HG02840 (cell line): ENCODE results near the gene EVX2.

Experiments
- ATAC-seq: cut with Tn5 transposase; IDR thresholded peaks from one replicate; pipeline ENCODE4 v1.9.1; 2021; ENCODE audit warnings: mild to moderate bottlenecking, moderate library complexity, moderate number of reproducible peaks; ENCODE audit not compliant: unreplicated experiment, low FRiP score

EVX2 gene

GRCh38 chr2:176083796-176084261 is at the start of gene EVX2:
EVX2 (minus strand) TSS chr2:176083962; CDS start chr2:176083776, 186 bp downstream.
- ATAC-seq, result no peak

GRCh38 chr2:176133389-176133788 is 49.6 kb upstream of the EVX2 start:
- no peak for ATAC-seq

DNA sequence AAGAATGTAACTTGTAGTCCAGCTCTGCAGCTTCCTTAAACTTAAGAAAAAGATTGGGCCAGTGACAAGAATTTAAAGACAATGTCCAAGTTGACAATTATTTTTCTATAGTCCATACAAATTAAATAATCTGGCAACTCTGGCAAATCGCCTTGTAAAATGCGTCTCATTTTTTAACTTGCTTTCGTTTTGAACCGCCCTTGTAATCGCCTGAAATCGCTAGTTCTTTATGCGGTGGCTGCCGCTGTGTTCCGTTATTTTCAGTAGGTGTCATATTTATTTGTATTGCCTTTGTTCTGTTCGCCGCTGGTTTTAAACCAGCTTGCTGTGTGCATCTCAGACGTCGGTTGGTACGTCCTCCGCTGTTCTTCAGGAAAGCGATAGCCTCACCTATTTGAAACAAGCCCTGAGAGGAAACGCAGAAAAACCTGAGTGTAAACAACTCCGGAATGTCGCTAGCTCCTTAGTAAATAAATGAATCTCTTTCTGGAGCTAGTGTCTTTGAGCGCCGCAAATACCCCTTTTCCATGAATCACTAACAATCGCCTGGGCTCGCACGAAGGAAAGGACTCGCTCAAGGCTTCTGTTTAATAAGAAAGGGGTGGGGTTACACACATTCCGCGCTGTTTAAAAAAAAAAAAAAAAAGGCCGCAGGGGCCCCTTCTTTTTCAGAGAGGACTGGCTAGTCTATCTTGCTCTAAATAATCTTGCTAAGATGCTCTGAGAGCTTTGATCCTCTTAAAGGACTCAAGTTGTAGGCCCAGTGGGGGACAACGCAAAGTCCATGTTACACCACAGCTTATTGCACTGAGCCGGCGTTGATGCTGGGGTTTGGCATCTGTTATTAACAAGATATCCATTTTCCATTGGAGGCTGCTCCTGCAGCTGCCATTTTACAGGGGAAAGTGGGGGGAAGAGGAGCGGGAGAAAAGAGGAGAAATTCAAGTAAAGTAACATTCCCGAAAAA is 48.7 kb upstream of the EVX2 start:
- no peak for ATAC-seq

GRCh38 chr2:176131848-176132158 is 48.0 kb upstream of the EVX2 start:
- ATAC-seq, result no peak

GRCh38 chr2:176130957-176131847 is 47.4 kb upstream of the EVX2 start:
- no peak for ATAC-seq

GRCh38 chr2:176130147-176130956 is 46.6 kb upstream of the EVX2 start:
- no peak for ATAC-seq

- ATAC-seq, result no peak
Measured at GRCh38 chr2:176129813-176130146, 46.0 kb upstream of the EVX2 start.

DNA sequence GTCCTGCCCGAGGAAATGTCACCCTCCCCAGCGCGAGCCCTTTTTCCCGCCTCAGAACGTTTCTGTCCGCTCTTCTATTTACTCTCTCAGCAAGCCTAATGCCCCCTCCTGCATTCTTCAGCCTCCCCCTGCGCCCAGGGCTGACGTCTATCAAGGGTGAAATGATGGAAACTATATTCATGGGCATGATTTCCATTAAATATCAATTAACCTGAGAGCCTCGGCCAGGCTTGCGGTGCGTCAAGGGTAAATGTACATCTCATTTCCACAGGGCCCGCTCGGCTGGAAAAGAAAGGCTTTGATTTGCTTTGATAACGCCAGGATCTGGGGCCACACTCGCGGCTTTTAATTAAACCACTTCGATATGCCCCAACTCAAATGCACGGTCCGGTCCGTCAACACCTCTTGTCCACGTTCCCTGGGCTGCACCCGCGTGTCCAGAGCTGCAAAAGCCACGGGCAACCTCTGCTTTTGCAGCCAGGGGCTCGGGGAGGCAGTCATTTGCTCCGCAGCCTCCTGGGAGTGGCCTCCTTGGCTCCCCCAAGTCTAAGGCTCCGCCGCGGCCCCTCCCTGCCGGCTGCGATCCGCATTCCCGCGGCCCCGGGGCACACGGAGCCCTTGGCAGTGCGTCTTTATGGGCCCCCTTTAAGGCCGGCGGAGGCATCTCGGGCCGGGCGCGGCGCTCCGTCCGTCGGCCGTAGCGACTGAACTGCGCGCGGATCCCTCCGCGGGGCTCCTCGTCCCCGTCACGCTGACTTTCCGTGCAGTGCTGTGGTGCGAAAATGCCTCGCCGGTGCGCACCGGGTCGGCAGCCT is 45.4 kb upstream of the EVX2 start, which contains the start of gene HOXD8:
Gene HOXD8 (plus strand): TSS at position 724 of the 815 bp plus-strand sequence. CDS start 662 bp downstream, outside the sequence.
- no peak for ATAC-seq

DNA sequence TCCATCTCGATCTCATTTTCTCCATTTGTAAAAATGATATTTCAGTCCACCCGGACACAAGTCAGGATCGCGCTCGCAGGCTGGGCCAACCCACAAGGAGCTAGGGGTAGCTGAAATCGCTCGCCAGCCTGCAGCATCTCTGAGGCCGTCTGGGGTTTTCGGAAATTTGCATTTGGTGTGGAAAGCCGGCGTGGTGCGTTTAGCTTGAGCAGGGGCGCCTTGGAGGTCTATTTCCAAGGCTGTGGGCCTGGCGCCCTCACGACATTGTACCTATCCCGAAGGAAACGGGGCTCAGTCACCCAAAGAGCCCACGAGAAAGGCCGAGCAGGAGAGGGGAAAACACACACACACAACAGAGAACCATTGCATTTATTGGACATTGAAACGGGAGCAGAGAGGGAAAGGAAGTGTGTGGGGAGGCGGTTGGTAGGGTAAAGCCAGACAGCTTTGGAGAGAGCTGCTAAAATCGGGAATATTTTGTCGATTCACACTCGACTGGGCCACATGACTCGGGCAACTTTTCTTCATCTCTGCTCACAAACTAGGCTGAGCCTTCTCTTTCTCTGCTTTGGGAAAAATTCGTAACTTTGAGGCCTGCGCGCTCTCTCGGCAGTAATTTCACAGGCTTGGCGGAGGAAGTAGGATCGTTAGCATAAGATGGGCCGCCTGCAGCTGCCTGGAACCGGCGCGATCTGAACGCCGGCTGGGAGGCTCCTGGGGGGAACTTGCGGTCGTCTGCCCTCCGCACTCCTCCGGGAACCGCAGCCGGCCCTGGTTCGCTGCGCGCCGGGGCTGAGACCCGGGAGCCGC is 44.6 kb upstream of the EVX2 start:
- no peak for ATAC-seq

DNA sequence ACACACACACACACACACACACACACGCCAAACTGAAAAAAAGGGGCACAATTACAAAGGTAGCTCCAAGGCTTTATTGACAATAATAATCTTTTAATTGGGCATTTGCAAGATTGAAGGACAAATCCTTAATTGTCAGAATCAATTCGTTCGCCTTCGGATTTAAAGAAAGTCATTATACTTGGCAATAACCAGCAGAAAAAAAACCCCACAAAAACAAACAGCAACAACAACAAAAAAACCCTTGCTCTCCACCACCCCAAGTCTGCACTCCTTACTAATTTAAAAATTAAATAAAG is 44.0 kb upstream of the EVX2 start:
- ATAC-seq, result no peak

GRCh38 chr2:176126929-176127773 is 43.4 kb upstream of the EVX2 start:
- no peak for ATAC-seq

- no peak for ATAC-seq
Measured at GRCh38 chr2:176125772-176126054, 42.0 kb upstream of the EVX2 start.

GRCh38 chr2:176124947-176125771 is 41.4 kb upstream of the EVX2 start:
- ATAC-seq, result no peak

DNA sequence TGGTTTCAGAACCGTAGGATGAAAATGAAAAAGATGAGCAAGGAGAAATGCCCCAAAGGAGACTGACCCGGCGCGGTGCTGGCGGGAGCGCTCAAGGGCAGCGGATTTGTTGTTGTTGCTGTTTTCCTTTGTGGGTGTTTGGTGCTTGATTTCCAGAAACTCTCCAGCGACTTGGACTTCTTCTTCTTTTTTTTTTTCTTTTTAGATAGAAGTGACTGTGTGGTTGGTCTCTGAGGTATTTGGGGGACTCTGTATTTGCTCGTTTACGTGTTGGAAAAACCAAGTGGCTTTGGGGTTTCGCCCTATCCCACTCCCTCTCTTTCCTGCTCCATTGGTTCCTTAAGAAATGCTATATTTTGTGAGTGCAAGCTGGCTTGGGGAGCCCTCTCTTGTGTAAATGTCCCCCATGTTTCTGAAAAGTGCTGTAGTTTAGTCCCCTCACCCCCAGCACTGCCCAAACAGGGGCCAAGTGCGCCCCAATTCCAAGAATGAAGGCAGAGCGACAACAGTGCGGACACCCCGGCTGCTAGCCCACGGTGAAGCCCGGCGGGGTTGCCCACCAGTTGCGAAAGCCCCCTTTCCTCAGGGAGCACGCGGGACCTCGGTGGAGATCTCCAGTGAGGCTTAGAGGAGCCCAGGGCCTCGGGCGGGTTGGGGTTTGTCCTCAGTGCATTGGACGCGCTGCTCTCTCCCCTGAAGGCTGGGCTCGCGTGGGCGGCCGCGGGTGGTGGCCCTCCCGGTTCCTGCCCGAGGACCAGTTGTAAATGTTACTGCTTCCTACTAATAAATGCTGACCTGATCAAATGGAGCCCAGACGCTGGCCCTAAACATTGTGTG is 40.6 kb upstream of the EVX2 start:
- ATAC-seq, result no peak

DNA sequence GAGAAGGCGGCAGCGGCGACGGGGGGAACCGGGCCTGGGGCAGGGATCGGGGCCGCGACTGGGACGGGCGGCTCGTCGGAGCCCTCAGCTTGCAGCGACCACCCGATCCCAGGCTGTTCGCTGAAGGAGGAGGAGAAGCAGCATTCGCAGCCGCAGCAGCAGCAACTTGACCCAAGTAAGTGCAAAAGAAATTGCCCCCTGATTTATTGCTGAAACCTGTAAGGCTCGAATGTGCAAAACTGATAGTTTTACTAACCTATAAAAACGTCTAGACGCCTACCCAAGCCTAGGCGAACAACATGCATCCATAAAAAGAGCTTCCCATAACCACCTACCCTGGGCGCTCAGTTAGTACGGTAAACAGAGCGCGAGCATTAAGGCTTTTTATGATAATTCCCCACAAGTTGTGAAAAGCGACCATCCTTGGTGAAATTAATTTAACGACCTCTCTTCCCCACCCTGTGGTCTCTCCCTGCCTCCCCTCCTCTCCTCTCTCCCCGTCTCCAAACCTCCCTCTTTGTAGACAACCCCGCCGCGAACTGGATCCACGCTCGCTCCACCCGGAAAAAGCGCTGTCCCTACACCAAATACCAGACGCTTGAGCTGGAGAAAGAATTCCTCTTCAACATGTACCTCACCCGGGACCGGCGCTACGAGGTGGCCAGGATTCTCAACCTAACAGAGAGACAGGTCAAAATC is 39.8 kb upstream of the EVX2 start:
- no peak for ATAC-seq
